Epithelial cell of proximal tubule (primary cell): ENCODE results near the gene ADAR. TPM values are rescaled to one million over a fixed set of nuclear protein-coding genes. Genes with fewer than 3 reads are reported as not detected.

Experiments used
- DNase-seq: peaks from one replicate; pipeline ENCODE4 v3.0.0-alpha.2; 2011; ENCODE audit warnings: low read depth
- H3K4me3 ChIP-seq: 2 replicates; pipeline ENCODE4 v1.5.1; 2011; ENCODE audit warnings: low read depth, mild to moderate bottlenecking, low read length
- CTCF ChIP-seq: conservative IDR thresholded peaks from 2 replicates; pipeline ENCODE4 v1.5.1; 2012; ENCODE audit warnings: low read depth, mild to moderate bottlenecking, low read length
- total RNA-seq: library from RNA; depleted of rRNA; stranded (reverse); fragments of >200 nt; gene quantifications from 2 replicates; pipeline ENCODE4 v1.2.3, GENCODE V29; 2015

Gene ADAR
- total RNA-seq, 1 donor from 2014 or later = 63.4 TPM

- TF ChIP-seq CTCF = no peak
- no peak for DNase-seq
- no peak overlapping the region for H3K4me3 ChIP-seq
These were observed 7.4 kb upstream of the ADAR start for GRCh38 chr1:154615411-154615810.

GRCh38 chr1:154614901-154615300 lies 6.9 kb upstream of the ADAR start:
- H3K4me3 ChIP-seq = no peak overlapping the region
- DNase-seq = no peak

GRCh38 chr1:154614247-154614646 lies 6.3 kb upstream of the ADAR start:
- no peak overlapping the region for H3K4me3 ChIP-seq
- TF ChIP-seq CTCF = peak; percentile 4
- DNase-seq = no peak

More at GRCh38 chr1:154614901-154615300, 6.9 kb upstream of the ADAR start:
- TF ChIP-seq CTCF = peak; percentile 3

- H3K4me3 ChIP-seq = no peak overlapping the region
- DNase-seq = no peak
- TF ChIP-seq CTCF = no peak
These were observed 3.3 kb upstream of the ADAR start for GRCh38 chr1:154611150-154611862.

- no peak for DNase-seq
- no peak overlapping the region for H3K4me3 ChIP-seq
- no peak for TF ChIP-seq CTCF
These were observed 1.7 kb upstream of the ADAR start for GRCh38 chr1:154609398-154610380.

- peak overlapping the region; percentile 66 for H3K4me3 ChIP-seq
- TF ChIP-seq CTCF = no peak
- no peak for DNase-seq
These were observed 648 bp upstream of the ADAR start for GRCh38 chr1:154608397-154609270.
